ENCODE measurements around the gene MS4A7. TPM values are rescaled to one million over a fixed set of nuclear protein-coding genes. Genes with fewer than 3 reads are reported as not detected.

The MS4A7 gene, protein sequence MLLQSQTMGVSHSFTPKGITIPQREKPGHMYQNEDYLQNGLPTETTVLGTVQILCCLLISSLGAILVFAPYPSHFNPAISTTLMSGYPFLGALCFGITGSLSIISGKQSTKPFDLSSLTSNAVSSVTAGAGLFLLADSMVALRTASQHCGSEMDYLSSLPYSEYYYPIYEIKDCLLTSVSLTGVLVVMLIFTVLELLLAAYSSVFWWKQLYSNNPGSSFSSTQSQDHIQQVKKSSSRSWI
- 1 to 10 TPM in 1 of 2 donors, under 1 TPM in 1; under 0.01 to 1.0 TPM for total RNA-seq

DNA sequence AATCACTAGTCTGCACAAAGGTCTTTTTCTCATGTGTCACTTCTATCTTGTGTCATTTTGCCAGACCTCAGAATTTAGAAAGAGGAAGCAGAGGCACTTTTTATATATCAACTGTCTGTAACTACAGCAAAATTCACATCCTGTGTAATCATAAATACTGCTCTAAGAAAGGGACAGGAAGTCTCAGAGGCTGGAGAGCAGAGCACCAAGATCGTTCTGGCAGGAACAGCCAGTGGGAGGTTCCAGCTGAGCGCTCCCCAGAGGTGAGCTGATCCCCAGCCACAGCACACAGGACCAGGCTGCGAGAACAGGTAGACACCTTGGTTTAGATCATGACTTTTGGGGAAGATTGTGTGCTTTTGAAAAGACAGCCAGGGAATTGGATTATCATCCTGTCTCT lies at the start of gene MS4A7:
Gene MS4A7, plus strand, starts transcription at position 179 of the 400 bp plus-strand sequence. CDS start 4,610 bp downstream, outside the sequence.

DNA sequence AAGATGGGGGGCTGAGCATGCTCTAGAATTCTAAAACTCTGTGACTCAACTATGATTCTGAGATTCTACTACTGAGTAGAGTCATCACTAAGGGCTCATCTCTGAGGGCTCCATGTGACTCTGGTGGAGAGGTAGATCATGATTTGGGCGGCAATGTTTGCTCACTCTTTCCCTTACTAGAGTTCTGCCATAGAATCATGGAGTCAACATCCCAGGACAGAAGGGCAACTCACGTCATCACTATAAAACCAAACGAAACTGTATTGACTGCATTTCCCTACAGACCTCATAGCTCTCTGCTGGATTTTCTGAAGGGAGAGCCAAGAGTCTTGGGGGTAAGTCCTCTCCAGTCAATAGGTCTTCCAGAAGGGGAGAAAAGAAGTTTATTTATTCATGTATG lies 18.1 kb downstream of the MS4A7 start, which contains the start of gene MS4A14:
Gene MS4A14, plus strand, starts transcription at position 78 of the 400 bp plus-strand sequence. Its CDS starts 120 bp downstream, at position 198.

DNA sequence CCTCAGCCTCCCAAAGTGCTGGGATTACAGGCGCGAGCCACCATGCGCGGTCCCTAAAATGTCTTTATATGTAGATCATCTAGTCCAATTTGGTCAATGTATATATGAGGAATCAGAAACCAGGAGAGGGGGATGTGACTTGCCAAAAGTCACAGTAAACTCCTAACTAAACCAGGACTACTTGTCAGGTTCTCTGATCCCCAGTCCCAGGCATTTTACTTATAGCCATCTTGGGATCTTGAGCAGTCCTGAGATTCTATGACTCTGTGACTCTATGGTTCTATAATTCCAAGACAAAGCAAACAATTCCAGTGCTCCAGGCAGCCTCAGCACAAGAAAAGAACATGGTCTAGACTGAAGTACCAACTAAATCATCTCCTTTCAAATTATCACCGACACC lies 50.9 kb downstream of the MS4A7 start, which contains the start of gene MS4A5:
Gene MS4A5, plus strand, starts transcription at position 301 of the 400 bp plus-strand sequence. CDS start 103 bp downstream, outside the sequence.

Other genes starting within 250 kb of the MS4A7 start
- not detected for gene MS4A6A, start 195.4 kb upstream of the MS4A7 start, total RNA-seq
- gene MS4A4E, start 135.4 kb upstream of the MS4A7 start, total RNA-seq: not detected
- not detected for gene MS4A4A, start 97.9 kb upstream of the MS4A7 start, total RNA-seq
- not detected for gene MS4A6E, start 51.3 kb upstream of the MS4A7 start, total RNA-seq
- not detected for gene MS4A14, start 17.9 kb downstream of the MS4A7 start, total RNA-seq
- not detected for gene MS4A5, start 51.0 kb downstream of the MS4A7 start, total RNA-seq
- gene MS4A1, start 77.3 kb downstream of the MS4A7 start, total RNA-seq: not detected
- under 1 TPM in 1 of 2 donors, not detected in 1; 0.34 TPM for gene MS4A12, start 114.2 kb downstream of the MS4A7 start, total RNA-seq
- not detected for gene MS4A13, start 136.9 kb downstream of the MS4A7 start, total RNA-seq

Data from melanocyte of skin (primary cell).